ENCODE results near the gene STAT5B.

The STAT5B gene

GRCh38 chr17:42317266-42317845, 41.2 kb upstream of the STAT5B start:
- H3K27me3 ChIP-seq (ENCODE audit: control insufficient read depth, insufficient read depth, low read length), result no peaks in the 10 kb centered on the region
- H3K4me3 ChIP-seq (ENCODE audit: low read depth, low read length), result no peak overlapping the region
- H3K36me3 ChIP-seq (ENCODE audit: control insufficient read depth, insufficient read depth, low read length), result no peaks in the 10 kb centered on the region
- no peak overlapping the region for H3K27ac ChIP-seq
- no peak overlapping the region for H2AFZ ChIP-seq
- no peak overlapping the region for H3K9ac ChIP-seq
- H3K79me2 ChIP-seq, result peaks cover 3% of the 10 kb centered on the region
- H3K4me1 ChIP-seq, result no peaks in the 10 kb centered on the region
- no peak for TF ChIP-seq CTCF (IDR thresholded peaks at IDR 0.05)
- H3K4me2 ChIP-seq (ENCODE audit: low read length), result no peak overlapping the region
- no peaks in the 10 kb centered on the region for H3K9me3 ChIP-seq (ENCODE audit: control insufficient read depth, low read length)

- no peak for TF ChIP-seq CTCF (IDR thresholded peaks at IDR 0.05)
- H3K4me1 ChIP-seq, result no peaks in the 10 kb centered on the region
- H3K36me3 ChIP-seq (ENCODE audit: control insufficient read depth, insufficient read depth, low read length), result no peaks in the 10 kb centered on the region
- no peak overlapping the region for H3K4me2 ChIP-seq (ENCODE audit: low read length)
- no peak overlapping the region for H3K4me3 ChIP-seq (ENCODE audit: low read depth, low read length)
- H2AFZ ChIP-seq, result no peak overlapping the region
- no peaks in the 10 kb centered on the region for H3K79me2 ChIP-seq
- H3K9ac ChIP-seq, result no peak overlapping the region
- H3K27me3 ChIP-seq (ENCODE audit: control insufficient read depth, insufficient read depth, low read length), result no peaks in the 10 kb centered on the region
- H3K27ac ChIP-seq, result no peak overlapping the region
- H3K9me3 ChIP-seq (ENCODE audit: control insufficient read depth, low read length), result no peaks in the 10 kb centered on the region
Observed at GRCh38 chr17:42316755-42317154, 40.6 kb upstream of the STAT5B start.

GRCh38 chr17:42315402-42316156, 39.4 kb upstream of the STAT5B start:
- Histone ChIP-seq H3K36me3 (ENCODE audit: control insufficient read depth, insufficient read depth, low read length) (no peaks in the 10 kb centered on the region), H3K27ac (no peak overlapping the region), H3K27me3 (ENCODE audit: control insufficient read depth, insufficient read depth, low read length) (no peaks in the 10 kb centered on the region), H3K79me2 (no peaks in the 10 kb centered on the region), H3K4me1 (no peaks in the 10 kb centered on the region), H3K9ac (no peak overlapping the region), H2AFZ (no peak overlapping the region), H3K9me3 (ENCODE audit: control insufficient read depth, low read length) (no peaks in the 10 kb centered on the region), H3K4me2 (ENCODE audit: low read length) (no peak overlapping the region), H3K4me3 (ENCODE audit: low read depth, low read length) (no peak overlapping the region)
- TF ChIP-seq CTCF (IDR thresholded peaks at IDR 0.05), result no peak

- no peak overlapping the region for H3K9ac ChIP-seq
- H3K27ac ChIP-seq, result no peak overlapping the region
- H3K4me1 ChIP-seq, result no peaks in the 10 kb centered on the region
- H3K27me3 ChIP-seq (ENCODE audit: control insufficient read depth, insufficient read depth, low read length), result no peaks in the 10 kb centered on the region
- no peak overlapping the region for H3K4me3 ChIP-seq (ENCODE audit: low read depth, low read length)
- no peaks in the 10 kb centered on the region for H3K36me3 ChIP-seq (ENCODE audit: control insufficient read depth, insufficient read depth, low read length)
- no peaks in the 10 kb centered on the region for H3K79me2 ChIP-seq
- H3K9me3 ChIP-seq (ENCODE audit: control insufficient read depth, low read length), result no peaks in the 10 kb centered on the region
- no peak overlapping the region for H3K4me2 ChIP-seq (ENCODE audit: low read length)
- H2AFZ ChIP-seq, result no peak overlapping the region
- TF ChIP-seq CTCF (IDR thresholded peaks at IDR 0.05), result no peak
Observed at GRCh38 chr17:42313773-42314566, 37.8 kb upstream of the STAT5B start.
